ENCODE measurements around the gene MBP. TPM values are rescaled to one million over a fixed set of nuclear protein-coding genes. Genes with fewer than 3 reads are reported as not detected.

The MBP gene
- total RNA-seq, 2 donors from 2014 or later = 43.0 to 65.8 TPM

- intact Hi-C loops (cut with DNase I) = no loop called here
- Histone ChIP-seq H3K27ac (peak overlapping the region; percentile 76), H3K9me3 (no peaks in the 10 kb centered on the region), H3K36me3 (no peaks in the 10 kb centered on the region), H3K27me3 (no peaks in the 10 kb centered on the region), H3K4me1 (peaks cover 12% of the 10 kb centered on the region), H3K9ac (ENCODE audit: low read depth in 2 of 2, low read length in 2 of 2) (no peak overlapping the region), H3K4me3 (no peak overlapping the region)
- no peak for DNase-seq
- no peak for TF ChIP-seq CTCF (IDR thresholded peaks at IDR 0.05)
These were observed 65.9 kb downstream of the MBP start for GRCh38 chr18:77066689-77067088.

GRCh38 chr18:77066101-77066500, 66.5 kb downstream of the MBP start:
- Histone ChIP-seq H3K27me3 (no peaks in the 10 kb centered on the region), H3K9me3 (no peaks in the 10 kb centered on the region), H3K27ac (peak overlapping the region; percentile 76), H3K36me3 (no peaks in the 10 kb centered on the region), H3K9ac (ENCODE audit: low read depth in 2 of 2, low read length in 2 of 2) (no peak overlapping the region), H3K4me3 (no peak overlapping the region), H3K4me1 (peaks cover 12% of the 10 kb centered on the region)
- TF ChIP-seq CTCF (IDR thresholded peaks at IDR 0.05) = no peak
- intact Hi-C loops (cut with DNase I) = no loop called here
- no peak for DNase-seq

GRCh38 chr18:77065221-77065981, 67.2 kb downstream of the MBP start:
- H3K9ac ChIP-seq (ENCODE audit: low read depth in 2 of 2, low read length in 2 of 2) = no peak overlapping the region
- H3K36me3 ChIP-seq = no peaks in the 10 kb centered on the region
- no peaks in the 10 kb centered on the region for H3K9me3 ChIP-seq
- H3K4me1 ChIP-seq = peaks cover 12% of the 10 kb centered on the region
- no peaks in the 10 kb centered on the region for H3K27me3 ChIP-seq
- H3K27ac ChIP-seq = peak overlapping the region; percentile 76
- no peak for TF ChIP-seq CTCF (IDR thresholded peaks at IDR 0.05)
- H3K4me3 ChIP-seq = no peak overlapping the region
- no peak for DNase-seq
- intact Hi-C loops (cut with DNase I) = no loop called here

- Histone ChIP-seq H3K27ac (peak overlapping the region; percentile 70), H3K4me1 (peaks cover 9% of the 10 kb centered on the region), H3K9me3 (no peaks in the 10 kb centered on the region), H3K4me3 (no peak overlapping the region), H3K27me3 (no peaks in the 10 kb centered on the region), H3K36me3 (no peaks in the 10 kb centered on the region), H3K9ac (ENCODE audit: low read depth in 2 of 2, low read length in 2 of 2) (no peak overlapping the region)
- intact Hi-C loops (cut with DNase I) = no loop called here
- peak; percentile 64 for DNase-seq
- TF ChIP-seq CTCF (IDR thresholded peaks at IDR 0.05) = no peak
These were observed 69.3 kb downstream of the MBP start for GRCh38 chr18:77063260-77063659.

- H3K27ac ChIP-seq = peak overlapping the region; percentile 70
- H3K4me1 ChIP-seq = peaks cover 7% of the 10 kb centered on the region
- H3K27me3 ChIP-seq = no peaks in the 10 kb centered on the region
- no peaks in the 10 kb centered on the region for H3K36me3 ChIP-seq
- H3K9me3 ChIP-seq = no peaks in the 10 kb centered on the region
- TF ChIP-seq CTCF (IDR thresholded peaks at IDR 0.05) = no peak
- intact Hi-C loops (cut with DNase I) = no loop called here
- no peak overlapping the region for H3K4me3 ChIP-seq
- no peak for DNase-seq
- no peak overlapping the region for H3K9ac ChIP-seq (ENCODE audit: low read depth in 2 of 2, low read length in 2 of 2)
These were observed 70.0 kb downstream of the MBP start for GRCh38 chr18:77062518-77063003.
